22Rv1 (cell line): Measurements from ENCODE around the gene ASF1B.
"Not testable (repeated sequence)": the region's sequence is repeated elsewhere in the genome, so short reads cannot be mapped to it uniquely, and the experiment has no call there.

Experiments
- H3K27ac ChIP-seq: fragments of 450-650 bp; 2 replicates; pipeline ENCODE4 v1.5.1; 2017
- CTCF ChIP-seq: fragments of 450-650 bp; IDR thresholded peaks from 2 replicates; pipeline ENCODE4 v1.5.1; 2017; ENCODE audit warnings: mild to moderate bottlenecking
- ZFX ChIP-seq: fragments of 450-650 bp; IDR thresholded peaks from 2 replicates; pipeline ENCODE4 v1.6.1; 2017; ENCODE audit warnings: antibody characterized with exemption, borderline replicate concordance

Gene ASF1B

DNA sequence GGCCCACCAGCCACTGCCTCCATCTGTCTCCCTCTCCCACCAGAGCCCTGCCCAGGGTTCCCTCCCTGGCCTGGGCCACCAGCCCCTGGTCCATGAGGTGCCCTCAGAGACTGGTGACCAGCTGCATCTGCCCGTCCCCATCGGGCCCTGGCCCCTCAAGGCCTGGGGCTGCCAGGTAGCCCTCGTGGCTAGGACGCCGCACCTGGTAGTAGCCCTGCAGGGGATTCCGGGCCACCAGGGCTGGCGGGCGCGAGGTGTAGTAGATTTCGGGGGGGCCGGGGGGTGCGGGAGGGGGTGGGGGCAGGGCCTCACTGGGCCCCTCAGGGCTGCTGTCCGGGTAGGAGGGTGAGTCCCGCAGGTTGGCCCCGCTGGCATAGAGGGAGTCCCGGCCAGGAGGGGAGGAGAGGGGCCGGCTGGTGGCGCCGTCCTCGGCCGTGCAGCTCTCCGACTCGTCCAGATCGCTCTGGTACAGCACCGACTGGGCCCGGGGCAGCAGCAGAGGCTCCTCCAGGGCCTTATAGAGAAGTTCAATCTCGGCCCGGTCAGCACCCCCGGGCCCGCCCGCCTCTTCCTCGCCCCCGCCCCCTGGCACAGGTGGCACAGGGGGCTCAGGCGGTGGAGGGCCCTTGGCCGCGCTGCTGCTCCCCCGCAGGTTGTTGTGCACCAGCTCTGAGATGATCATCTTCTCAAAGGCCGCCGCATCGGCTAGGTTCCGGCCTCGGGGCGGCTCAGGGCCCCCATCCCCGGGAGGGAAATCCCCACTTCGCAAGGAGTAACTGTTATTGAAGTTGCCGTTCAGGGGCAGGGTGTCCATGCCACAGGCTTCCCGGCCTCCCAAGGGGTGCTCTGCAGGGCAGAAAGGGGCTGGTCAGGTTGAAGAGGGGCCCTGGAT is 14.6 kb upstream of the ASF1B start:
- TF ChIP-seq CTCF: no peak
- TF ChIP-seq ZFX: no peak
- no peak overlapping the region for H3K27ac ChIP-seq

- TF ChIP-seq ZFX: no peak
- TF ChIP-seq CTCF: no peak
- no peak overlapping the region for H3K27ac ChIP-seq
Observed at GRCh38 chr19:14150041-14150769, 13.8 kb upstream of the ASF1B start.

- no peak overlapping the region for H3K27ac ChIP-seq
- no peak for TF ChIP-seq CTCF
- TF ChIP-seq ZFX: no peak
Observed at GRCh38 chr19:14149509-14149994, 13.2 kb upstream of the ASF1B start.

DNA sequence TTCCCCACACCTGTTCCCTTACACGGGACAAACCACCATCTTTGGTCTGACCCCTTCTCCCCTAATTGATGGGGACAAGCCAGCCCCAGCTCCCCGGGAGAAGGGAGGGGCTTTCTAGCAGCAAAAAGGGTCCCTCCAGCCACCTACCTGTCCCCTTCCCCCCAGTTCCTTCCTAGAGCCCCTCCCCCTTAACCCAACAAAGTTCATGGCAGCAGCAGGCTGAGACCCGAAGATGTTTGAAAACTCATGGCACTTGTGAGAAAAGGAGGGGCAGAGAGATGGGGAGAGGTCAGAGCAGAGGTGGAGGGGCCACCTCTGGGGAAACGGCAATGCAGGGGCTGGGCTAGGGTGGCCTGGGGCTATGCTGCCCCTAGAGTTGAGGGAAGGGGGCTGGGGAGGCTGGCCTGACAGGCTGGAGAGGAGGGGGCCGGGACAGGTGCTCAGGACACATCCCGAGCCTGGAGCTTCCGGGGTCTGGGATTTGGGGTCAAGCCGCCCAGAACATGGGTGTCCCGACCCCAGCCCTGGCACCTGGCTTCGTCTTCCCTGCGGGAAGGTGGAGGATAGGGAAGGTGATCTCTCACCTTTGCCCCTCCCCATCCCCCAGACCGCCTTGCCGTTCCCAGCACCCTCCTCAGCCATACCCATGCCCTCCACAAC is 12.5 kb upstream of the ASF1B start:
- no peak overlapping the region for H3K27ac ChIP-seq
- TF ChIP-seq CTCF (no peak), ZFX (no peak)

GRCh38 chr19:14147797-14148605 is 11.6 kb upstream of the ASF1B start:
- H3K27ac ChIP-seq: no peak overlapping the region
- no peak for TF ChIP-seq ZFX
- peak; percentile 73 for TF ChIP-seq CTCF

- H3K27ac ChIP-seq: no peak overlapping the region
- TF ChIP-seq CTCF: no peak
- no peak for TF ChIP-seq ZFX
Observed at GRCh38 chr19:14146789-14147216, 10.4 kb upstream of the ASF1B start.

DNA sequence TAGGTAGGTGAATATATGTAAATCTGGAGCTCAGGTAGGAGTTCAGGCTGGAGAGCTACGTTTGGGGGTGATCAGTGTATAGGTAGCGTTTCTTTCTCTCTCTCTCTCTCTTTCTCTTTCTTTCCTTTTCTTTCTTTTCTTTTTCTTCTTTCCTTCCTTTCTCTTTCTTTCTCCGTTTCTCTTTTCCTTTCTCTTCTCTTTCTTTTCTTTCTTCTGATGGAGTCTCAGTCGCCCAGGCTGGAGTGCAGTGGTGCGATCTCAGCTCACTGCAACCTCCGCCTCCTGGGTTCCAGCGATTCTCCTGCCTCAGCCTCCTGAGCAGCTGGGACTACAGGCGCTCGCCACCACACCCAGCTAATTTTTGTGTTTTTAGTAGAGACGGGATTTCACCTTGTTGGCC is 9.8 kb upstream of the ASF1B start:
- H3K27ac ChIP-seq: not testable (repeated sequence)
